Natural killer cell (primary cell): Measurements from ENCODE around the gene BAHCC1. TPM values are rescaled to one million over a fixed set of nuclear protein-coding genes. Genes with fewer than 3 reads are reported as not detected.

Source experiments
- ATAC-seq, 3 donors: fragments of 150-1000 bp in 2 of 3; fragments of 200-7000 bp in 1 of 3; cut with Tn5 transposase; 1 replicate in 1 of 3; 2 replicates in 2 of 3; pipeline ENCODE4 v1.10.0; 2021; ENCODE audit warnings: mild to moderate bottlenecking in 2 of 3, moderate library complexity in 2 of 3
- DNase-seq, 2 donors: peaks; one replicate each; pipeline versions ENCODE4 v3.0.0 to v3.0.0-alpha.2; 2013 to 2021; ENCODE audit warnings: mixed read lengths in 1 of 2
- H3K27ac ChIP-seq: one replicate; pipeline ENCODE4 v1.5.1; 2013; ENCODE audit warnings: mild to moderate bottlenecking, low read length
- H3K27me3 ChIP-seq: one replicate; pipeline ENCODE4 v1.6.1; 2013; ENCODE audit warnings: low read length; ENCODE audit not compliant: control insufficient read depth, insufficient read depth
- H3K36me3 ChIP-seq: one replicate; pipeline ENCODE4 v1.6.1; 2013; ENCODE audit warnings: low read length; ENCODE audit not compliant: control insufficient read depth, insufficient read depth
- H3K4me1 ChIP-seq: one replicate; pipeline ENCODE4 v1.6.1; 2013; ENCODE audit warnings: low read length; ENCODE audit not compliant: control insufficient read depth, insufficient read depth
- H3K4me3 ChIP-seq: one replicate; pipeline ENCODE4 v1.5.1; 2013; ENCODE audit warnings: low read length
- H3K9me3 ChIP-seq: one replicate; pipeline ENCODE4 v1.6.1; 2013; ENCODE audit warnings: low read length; ENCODE audit not compliant: control insufficient read depth, insufficient read depth
- H3K27ac Mint-ChIP-seq, 2 donors: one replicate each; pipeline ENCODE4 v1.8.0; 2022; ENCODE audit warnings: mild to moderate bottlenecking in 2 of 2, mixed read lengths in 2 of 2, moderate library complexity in 1 of 2
- H3K27me3 Mint-ChIP-seq, 2 donors: one replicate each; pipeline ENCODE4 v1.8.0; 2022; ENCODE audit warnings: low read depth in 2 of 2, mixed read lengths in 2 of 2
- H3K36me3 Mint-ChIP-seq: one replicate; pipeline ENCODE4 v1.8.0; 2022; ENCODE audit warnings: mixed read lengths
- H3K4me1 Mint-ChIP-seq, 2 donors: one replicate each; pipeline ENCODE4 v1.8.0; 2022; ENCODE audit warnings: mixed read lengths in 2 of 2
- H3K4me3 Mint-ChIP-seq: one replicate; pipeline ENCODE4 v1.8.0; 2022; ENCODE audit warnings: mild to moderate bottlenecking, moderate library complexity, mixed read lengths
- H3K9me3 Mint-ChIP-seq, 2 donors: one replicate each; pipeline ENCODE4 v1.8.0; 2022; ENCODE audit warnings: mixed read lengths in 2 of 2
- CTCF ChIP-seq: fragments of 200-600 bp; IDR thresholded peaks from one replicate; pipeline ENCODE4 v1.8.0; 2022; ENCODE audit warnings: antibody characterized with exemption
- WGBS: methylation state at CpG from one replicate; pipeline ENCODE4 v1.1.7; 2013; ENCODE audit warnings: missing lambda C conversion rate; ENCODE audit not compliant: insufficient coverage; 5-methylcytosine and 5-hydroxymethylcytosine counted together
- intact Hi-C: fragments of 100-400 bp; cut with micrococcal nuclease; formaldehyde crosslinking; loops from one replicate; pipeline ENCODE4 v1.14.2; 2022
- total RNA-seq, 4 donors: library from RNA; stranded (reverse); fragments of 120-200 nt in 1 of 4; gene quantifications; one replicate each; pipeline versions ENCODE4 v1.2.3 to v1.2.4, GENCODE V29; 2013 to 2022

BAHCC1 gene
- total RNA-seq, 3 donors from 2014 or later (not counting 1 experiment from before 2014, with no cell fraction given), result 2.9 to 17.3 (median 5.7) TPM

- no peak for TF ChIP-seq CTCF
- Histone ChIP-seq H3K36me3 (no peaks in the 10 kb centered on the region), H3K27me3 (peaks cover 10% of the 10 kb centered on the region), H3K4me3 (peak overlapping the region; percentile 46), H3K9me3 (no peaks in the 10 kb centered on the region), H3K4me1 (peaks cover 30% of the 10 kb centered on the region), H3K27ac (peak overlapping the region; percentile 74)
- DNase-seq (no peak), ATAC-seq (no peak)
- peaks cover 0 to 9% of the 10 kb centered on the region in 2 donors for H3K27me3 Mint-ChIP-seq
- H3K9me3 Mint-ChIP-seq, result no peaks in the 10 kb centered on the region
- H3K27ac Mint-ChIP-seq, result no peak overlapping the region
- H3K36me3 Mint-ChIP-seq, result no peaks in the 10 kb centered on the region
- H3K4me3 Mint-ChIP-seq, result no peak overlapping the region
- WGBS, result 13% methylated on average over 52 of the region's 52 CpGs
- peaks cover 0 to 9% of the 10 kb centered on the region in 2 donors for H3K4me1 Mint-ChIP-seq
- intact Hi-C loops, result no loop called here
These were observed 93.1 kb downstream of the BAHCC1 start for GRCh38 chr17:81488276-81488860.

DNA sequence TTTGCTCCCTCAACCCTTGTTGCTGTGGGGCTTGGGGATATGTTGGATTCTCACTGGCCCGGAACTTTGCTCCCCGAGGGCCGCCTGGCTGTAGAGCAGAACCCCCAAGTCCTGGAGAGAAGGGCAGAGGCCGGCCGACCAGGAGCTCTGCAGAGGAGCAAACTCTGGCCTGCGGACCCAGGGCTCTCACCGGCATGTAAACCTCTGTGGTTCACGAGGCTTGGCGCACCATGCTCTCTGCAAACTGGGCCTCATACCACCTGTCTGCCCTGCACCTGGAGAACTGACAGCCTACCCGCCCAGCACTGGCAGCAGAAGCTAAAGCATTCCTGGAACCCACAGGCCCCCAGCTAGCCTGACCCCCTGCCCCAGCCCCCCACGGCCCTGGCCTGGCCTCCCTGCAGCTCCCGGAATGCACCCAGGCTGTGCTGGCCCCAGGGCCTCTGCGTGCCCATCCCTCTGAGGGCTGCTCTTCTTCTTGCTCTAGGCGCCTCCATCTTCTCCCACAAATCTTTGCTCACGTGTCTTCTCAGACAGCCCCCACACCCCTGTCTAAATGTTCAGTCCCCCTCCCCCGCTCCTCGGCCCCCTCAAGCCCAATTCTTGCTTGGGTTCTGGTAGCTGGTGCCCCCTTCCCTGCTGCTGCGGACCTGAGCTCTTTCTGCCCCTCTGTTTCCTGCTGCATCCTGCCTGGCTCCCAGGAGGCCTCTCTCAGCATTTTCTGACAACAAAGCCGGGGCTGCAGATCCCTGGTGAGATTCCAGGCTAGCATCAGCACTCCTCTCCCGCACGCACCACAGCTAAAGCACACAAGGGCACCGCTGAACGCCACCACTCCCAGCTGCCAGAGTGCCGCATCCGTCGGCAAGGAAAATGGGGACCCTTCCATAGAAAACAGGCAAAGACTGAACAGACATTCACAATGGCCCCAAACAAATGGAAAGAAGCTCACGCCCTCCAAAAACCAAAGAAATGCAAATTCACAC is 94.0 kb downstream of the BAHCC1 start:
- DNase-seq (peak in 1 of 2 donors; percentile 22), ATAC-seq (no peak)
- Mint-ChIP-seq H3K9me3 (no peaks in the 10 kb centered on the region), H3K4me1 (peaks cover 0 to 5% of the 10 kb centered on the region in 2 donors), H3K27me3 (peaks cover 0 to 10% of the 10 kb centered on the region in 2 donors), H3K36me3 (no peaks in the 10 kb centered on the region), H3K4me3 (peak overlapping the region; percentile 61), H3K27ac (no peak overlapping the region)
- Histone ChIP-seq H3K4me1 (peaks cover 22% of the 10 kb centered on the region), H3K36me3 (no peaks in the 10 kb centered on the region), H3K9me3 (no peaks in the 10 kb centered on the region), H3K4me3 (no peak overlapping the region), H3K27me3 (peaks cover 8% of the 10 kb centered on the region), H3K27ac (no peak overlapping the region)
- intact Hi-C loops, result no loop called here
- WGBS, result 77% methylated on average over 27 of the region's 27 CpGs
- no peak for TF ChIP-seq CTCF

- 68% methylated on average over 14 of the region's 14 CpGs for WGBS
- Histone ChIP-seq H3K4me3 (no peak overlapping the region), H3K27me3 (peaks cover 8% of the 10 kb centered on the region), H3K36me3 (no peaks in the 10 kb centered on the region), H3K4me1 (peaks cover 15% of the 10 kb centered on the region), H3K9me3 (no peaks in the 10 kb centered on the region), H3K27ac (no peak overlapping the region)
- intact Hi-C loops, result no loop called here
- H3K4me3 Mint-ChIP-seq, result peak overlapping the region; percentile 61
- H3K36me3 Mint-ChIP-seq, result no peaks in the 10 kb centered on the region
- H3K27ac Mint-ChIP-seq, result no peak overlapping the region
- peaks cover 0 to 14% of the 10 kb centered on the region in 2 donors for H3K27me3 Mint-ChIP-seq
- peaks cover 0 to 5% of the 10 kb centered on the region in 2 donors for H3K4me1 Mint-ChIP-seq
- no peak for TF ChIP-seq CTCF
- H3K9me3 Mint-ChIP-seq, result no peaks in the 10 kb centered on the region
- ATAC-seq (no peak), DNase-seq (no peak)
These were observed 95.0 kb downstream of the BAHCC1 start for GRCh38 chr17:81489998-81490992.
